HG02852 (cell line): ENCODE measurements around the gene OFD1.
"Not testable (repeated sequence)": the region's sequence is repeated elsewhere in the genome, so short reads cannot be mapped to it uniquely, and the experiment has no call there.

Source experiments
- ATAC-seq: cut with Tn5 transposase; IDR thresholded peaks from one replicate; pipeline ENCODE4 v1.9.1; 2021; ENCODE audit warnings: mild to moderate bottlenecking, moderate library complexity; ENCODE audit not compliant: unreplicated experiment

Gene OFD1

DNA sequence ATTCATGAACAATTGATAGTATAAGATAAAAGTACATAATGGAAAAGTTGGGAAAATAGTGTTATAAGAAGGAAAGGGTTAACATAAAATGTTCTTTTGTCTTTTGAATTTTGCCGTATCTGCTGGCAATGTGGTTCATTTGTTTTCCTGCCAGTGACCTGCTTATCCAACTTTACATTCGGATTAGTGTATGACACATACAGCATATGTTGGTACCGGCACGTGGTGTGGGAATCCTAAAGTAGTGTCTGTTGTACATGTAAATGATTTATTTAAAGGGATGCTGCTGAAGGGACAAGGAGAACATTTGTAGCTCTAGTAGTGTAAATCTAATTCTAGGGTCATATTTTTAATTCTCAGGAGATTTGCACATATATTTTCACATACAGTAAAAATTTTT lies 34.2 kb upstream of the OFD1 start:
- ATAC-seq, result no peak

DNA sequence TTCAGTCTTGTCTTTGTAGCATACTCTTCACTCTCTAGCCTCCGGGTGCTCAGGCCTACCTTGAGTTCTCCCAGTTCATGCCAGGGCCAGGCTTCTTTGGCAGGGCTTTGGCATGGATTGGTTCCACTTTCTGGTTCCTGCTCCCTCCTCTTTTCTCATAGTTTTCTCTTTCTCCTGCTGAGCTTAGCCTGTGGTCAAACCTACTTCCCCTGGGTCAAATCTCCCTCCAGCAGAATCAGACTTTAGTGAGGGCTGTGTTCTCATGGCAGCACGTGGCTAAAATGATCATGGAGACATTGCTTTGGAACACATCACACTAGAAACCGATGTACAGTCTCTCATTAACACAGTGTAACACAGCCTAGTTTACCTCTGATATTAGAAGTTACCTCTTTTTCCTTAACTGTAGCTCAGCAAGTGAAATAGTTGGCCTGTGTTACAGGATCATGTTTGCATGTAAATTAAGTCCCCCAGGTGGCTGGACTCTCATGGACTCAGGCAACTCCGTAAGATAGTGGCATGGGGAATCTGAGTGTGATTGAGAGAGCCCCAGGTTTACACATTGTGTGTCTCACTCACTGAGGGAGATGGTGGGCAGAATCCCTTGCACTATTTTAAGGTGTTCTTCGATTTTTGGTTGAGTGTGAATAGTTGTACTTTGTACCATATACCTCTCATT lies 32.3 kb upstream of the OFD1 start:
- no peak for ATAC-seq

DNA sequence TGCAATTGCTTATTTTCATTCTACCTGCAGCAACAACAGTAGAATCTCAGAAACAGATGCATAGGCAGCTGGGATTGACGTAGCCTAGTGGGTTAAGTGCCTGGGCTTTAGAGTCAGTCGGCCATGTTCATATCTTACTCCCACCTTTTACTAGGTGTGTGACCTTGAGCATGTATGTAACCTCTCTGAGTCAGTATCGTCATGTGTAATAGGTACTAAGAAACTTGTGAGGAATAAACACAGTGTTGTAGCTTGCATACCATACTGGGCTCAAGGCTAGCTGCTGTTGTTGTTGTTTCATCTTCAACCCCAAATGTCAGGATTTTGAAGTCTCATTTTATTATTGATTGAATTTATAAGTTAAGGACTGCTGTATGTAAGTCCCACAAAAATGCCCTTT lies 31.4 kb upstream of the OFD1 start:
- ATAC-seq, result no peak

DNA sequence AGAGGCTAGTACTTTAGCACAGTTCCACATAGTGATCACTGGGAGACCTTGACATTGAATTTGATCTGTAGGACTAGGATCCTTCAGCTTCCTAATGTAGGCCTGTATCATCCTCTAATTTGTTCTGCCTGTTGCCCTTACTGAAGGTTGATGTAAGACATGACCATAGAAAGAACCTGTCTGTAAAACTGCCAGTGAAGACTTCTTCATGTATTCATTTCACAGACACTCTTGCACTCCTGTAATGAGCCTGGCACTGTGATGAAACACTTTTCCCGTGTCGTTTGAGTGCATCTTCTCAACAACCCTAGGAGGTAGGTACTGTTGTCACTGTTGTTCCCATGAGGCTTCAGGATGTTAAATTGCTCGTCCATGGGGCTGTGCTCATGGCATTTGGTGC lies 31.0 kb upstream of the OFD1 start:
- no peak for ATAC-seq

DNA sequence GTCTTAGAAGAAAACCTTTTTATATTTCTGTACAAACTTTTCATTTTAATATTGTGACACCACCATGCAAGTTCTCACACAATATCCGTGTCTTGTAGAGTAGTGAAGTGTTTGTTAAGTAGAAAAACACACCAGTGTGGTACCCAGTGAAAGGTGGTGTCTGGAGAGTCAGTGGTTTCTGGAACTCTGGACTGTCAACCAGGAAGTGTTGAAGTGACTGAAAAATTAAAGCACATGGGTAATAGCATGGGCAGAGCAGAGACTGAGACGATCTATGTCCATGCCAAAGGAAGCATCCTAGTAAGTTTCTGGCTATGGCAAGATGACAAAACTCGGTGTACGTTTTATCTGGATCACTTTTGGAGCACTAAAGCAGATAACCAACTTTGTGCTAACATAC lies 23.4 kb upstream of the OFD1 start:
- ATAC-seq, result no peak

DNA sequence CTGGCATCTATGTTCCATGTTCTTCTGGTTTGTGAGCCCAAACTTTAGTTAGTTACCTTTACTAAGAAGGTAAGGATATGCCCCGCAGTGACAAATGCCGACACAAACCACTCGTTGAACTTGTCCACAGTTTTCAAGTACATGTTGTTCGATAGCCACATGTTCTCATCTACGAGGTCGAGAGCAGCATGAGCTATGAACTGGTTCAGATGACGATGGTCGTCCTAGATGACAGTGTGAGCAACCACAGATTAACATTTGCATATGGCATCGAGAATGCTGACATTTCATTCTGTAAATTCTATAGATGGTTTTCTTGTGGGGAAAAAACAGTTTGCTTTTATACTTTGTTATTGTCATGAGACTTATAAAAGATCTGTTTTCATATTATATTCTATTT lies 18.1 kb upstream of the OFD1 start:
- no peak for ATAC-seq

DNA sequence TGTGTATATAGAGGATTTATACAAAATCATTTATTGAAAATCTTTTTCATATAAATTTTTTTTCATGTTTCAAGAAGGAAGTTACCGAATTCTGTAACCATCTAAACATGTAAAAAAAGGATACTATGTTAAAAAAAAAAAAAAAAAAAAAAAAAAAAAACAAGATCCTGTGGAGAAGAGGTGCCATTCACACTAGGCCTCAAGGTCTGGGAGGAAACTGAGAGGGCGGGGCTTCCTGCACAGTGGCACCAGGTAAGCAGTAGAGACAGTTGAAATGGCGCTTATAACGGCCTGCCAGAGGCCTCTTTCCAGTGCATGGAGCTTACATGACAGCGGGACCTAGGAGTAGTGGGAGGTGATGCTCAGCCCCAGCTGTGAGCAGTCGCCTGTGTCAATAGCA lies 17.6 kb upstream of the OFD1 start:
- ATAC-seq, result no peak

DNA sequence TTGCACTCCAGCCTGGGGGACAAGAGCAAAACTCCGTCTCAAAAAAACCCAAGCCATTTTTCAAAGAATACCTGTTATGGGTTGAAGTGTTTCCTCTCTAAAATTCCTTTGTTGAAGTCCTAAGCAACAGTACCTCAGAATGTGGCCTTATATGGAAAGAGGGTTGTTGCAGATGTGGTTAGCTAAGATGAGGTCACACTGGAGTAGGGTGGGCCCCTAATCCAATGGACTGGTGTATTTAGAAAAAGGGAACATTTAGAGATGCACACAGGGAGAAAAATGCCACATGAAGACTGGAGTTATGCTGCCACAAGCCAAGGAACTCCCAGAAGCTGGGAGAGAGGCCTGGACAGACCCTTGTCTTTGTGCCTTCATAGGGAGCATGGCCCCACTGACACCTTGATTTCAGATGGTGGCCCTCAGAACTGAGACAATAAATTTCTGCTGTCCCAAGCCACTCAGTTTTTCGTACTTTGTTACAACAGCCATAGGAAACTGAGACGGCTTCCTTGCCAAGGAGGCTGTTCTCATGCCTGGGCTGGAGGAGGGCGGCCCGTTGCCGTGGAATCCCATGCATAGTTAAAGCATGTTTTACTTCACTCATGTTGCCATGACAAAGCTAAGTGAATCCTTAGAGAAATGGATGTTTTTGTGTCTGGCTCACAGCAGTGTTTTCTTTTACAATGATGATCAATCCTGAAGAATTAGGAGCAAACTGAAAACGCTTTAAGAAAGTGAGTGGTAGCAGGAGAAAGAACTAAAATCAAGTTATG lies 16.7 kb upstream of the OFD1 start:
- ATAC-seq, result no peak

DNA sequence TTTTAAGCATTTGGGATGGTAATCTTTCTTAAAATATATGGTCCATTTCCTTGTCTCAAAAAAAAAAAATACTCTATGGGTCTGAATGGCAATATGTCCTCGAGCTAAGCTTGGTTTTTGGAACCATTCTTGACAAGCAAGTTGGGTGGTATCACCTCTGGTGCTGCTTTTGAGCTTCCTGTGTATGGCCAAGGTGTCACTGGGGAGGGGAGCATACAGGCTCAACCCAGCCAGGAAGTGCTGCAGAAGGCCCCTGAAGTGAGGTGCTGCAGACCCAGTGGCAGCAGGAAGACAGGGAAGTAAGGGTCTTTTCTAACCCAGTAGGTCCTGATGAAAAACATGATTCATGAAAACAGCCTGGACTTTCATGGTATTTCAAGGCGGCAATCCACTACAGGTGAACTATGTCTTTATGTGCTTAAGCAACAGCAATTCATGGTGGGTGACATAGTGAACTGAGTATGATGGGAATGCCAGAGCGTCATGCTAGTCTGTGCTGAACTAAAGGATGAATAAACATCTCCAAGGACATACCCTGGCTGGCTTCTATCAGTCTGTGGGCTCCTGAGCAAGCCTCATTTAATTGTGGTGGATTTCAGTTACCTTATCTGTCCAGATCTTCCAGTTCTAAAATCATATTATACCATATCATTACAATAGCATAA lies 15.2 kb upstream of the OFD1 start:
- ATAC-seq, result no peak

DNA sequence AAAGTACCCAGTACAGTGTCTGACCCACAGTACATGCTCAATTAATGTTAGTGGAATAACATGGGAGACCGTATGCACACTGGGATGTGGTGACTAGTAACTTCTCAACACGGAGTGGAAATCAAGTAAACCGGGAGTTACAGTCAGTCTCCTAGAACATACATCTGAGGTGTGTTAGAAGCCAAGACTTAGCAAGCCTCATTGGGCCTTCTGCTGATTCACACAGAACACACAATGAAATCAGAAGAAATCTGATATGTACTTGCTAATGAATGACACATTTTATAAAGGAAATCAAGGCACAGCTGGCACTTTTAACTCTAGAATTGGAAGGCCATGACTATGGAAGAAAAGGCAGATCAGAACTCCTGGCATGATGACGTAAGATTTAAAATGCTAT lies 13.2 kb upstream of the OFD1 start:
- ATAC-seq, result no peak

DNA sequence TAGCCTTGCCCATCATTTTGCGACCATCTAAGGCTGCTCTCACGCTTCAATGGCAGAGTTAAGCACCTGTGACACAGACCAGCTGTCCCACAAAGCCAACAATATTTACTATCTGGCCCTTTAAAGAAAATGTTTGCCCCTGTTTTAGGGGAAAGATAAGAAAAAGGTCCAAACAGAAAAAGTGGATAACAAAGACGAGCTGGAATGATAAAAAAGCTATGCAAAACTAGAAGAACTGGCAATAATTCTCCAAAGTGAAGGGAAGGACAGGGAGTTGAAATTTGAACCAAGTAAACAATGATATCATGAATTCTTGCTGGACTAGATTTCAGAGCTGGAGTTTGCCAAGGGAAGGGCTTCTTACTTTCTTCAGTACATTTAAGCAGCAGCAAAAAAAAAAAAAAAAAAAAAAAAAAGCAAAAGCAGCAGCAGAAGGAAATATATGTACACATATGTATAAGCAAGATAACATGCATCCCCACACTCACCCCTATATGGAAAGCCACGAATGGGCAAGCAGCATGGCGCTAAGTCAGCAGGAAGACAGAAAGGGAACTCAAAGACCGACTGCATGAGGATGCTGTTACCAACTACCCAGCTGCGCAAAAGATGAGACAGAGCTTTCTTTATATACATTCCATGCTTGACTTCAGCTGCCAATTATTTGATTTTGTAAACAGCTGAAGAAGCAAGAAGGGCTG lies 12.6 kb upstream of the OFD1 start:
- no peak for ATAC-seq

DNA sequence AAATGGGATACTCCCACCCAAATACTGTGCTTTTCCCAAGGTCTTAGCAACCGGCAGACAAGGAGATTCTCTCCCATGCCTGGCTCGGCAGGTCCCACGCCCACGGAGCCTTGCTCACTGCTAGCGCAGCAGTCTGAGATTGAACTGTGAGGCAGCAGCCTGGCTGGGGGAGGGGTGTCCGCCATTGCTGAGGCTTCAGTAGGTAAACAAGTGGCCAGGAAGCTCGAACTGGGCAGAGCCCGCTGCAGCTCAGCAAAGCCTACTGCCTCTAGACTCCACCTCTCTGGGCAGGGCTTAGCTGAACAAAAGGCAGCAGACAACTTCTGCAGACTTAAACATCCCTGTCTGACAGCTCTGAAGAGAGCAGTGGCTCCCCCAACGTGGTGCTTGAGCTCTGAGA lies 9.7 kb upstream of the OFD1 start:
- ATAC-seq, result not testable (repeated sequence)

DNA sequence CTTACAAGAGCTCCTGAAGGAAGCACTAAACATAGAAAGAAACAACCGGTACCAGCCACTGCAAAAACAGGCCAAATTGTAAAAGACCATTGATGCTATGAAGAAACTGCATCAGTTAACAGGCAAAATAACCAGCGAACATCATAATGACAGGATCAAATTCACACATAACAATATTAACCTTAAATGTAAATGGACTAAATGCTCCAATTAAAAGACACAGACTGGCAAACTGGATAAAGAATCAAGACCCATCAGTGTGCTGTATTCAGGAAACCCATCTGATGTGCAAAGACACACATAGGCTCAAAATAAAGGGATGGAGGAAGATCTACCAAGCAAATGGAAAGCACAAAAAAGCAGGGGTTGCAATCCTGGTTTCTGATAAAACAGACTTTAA lies 8.0 kb upstream of the OFD1 start:
- ATAC-seq, result not testable (repeated sequence)

DNA sequence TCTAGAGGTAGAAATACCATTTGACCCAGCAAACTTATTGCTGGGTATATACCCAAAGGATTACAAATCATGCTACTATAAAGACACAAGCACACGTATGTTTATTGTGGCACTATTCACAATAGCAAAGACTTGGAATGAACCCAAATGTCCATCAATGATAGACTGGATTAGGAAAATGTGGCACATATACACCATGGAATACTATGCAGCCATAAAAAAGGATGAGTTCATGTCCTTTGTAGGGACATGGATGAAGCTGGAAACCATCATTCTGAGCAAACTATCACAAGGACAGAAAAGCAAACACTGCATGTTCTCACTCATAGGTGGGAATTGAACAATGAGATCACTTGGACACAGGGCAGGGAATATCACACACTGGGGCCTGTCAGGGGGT lies 4.0 kb upstream of the OFD1 start:
- not testable (repeated sequence) for ATAC-seq

DNA sequence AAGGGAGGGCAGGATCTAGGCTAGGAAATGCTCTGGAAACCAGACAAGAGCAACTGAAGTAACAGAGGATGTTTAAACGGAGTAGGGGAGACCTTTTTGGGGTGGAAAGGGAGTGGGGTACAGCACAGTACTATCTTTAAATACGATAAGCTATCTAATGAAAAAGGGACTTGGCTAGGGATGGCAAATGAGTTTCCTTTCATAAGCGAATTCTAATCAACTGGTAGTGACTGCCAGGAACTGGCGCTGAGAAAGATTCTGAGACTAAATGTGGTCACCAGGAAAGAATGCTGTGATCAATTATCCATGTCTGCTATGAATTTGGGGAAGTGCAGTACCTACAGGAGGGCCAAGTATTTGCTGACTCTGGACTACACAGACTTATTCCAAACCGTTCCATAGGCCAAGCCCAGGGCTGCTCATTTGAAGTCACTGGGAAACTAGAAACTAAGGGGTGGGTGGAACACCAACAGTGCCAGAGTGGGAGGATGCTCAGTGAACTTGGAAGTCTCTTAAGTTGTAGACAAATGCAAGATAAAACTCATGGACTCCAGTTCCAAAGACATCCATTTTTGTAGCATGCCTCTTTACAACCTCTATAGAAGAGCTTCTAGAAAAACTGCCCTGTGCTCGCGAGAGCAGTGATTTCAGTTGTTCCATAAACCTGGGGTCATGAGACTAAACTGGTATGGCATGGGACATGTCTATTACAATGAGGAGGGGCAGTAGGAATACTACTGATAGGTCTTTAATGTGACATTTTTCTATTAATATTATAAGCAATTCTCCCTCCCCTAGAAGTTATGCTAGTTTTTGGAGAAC lies 2.1 kb upstream of the OFD1 start:
- ATAC-seq, result no peak

DNA sequence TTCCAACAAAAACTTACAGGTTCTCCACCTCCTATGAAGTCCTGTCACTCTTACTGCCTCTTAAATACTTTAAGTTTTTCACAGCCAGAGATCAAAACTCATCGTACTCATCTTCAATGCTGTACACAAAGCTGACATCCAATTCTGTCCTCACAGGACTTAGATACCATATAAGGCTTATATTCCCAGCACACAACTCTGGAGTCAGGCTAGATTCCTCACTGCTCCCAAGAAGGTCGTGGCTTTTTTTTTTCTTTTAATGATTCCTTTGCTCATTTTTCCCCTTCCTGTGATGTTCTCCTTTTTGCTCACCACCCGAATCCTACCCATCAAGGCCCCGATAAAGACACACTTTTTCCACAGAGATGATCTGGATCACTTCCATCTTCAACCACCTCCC lies 1.0 kb upstream of the OFD1 start:
- ATAC-seq, result no peak

DNA sequence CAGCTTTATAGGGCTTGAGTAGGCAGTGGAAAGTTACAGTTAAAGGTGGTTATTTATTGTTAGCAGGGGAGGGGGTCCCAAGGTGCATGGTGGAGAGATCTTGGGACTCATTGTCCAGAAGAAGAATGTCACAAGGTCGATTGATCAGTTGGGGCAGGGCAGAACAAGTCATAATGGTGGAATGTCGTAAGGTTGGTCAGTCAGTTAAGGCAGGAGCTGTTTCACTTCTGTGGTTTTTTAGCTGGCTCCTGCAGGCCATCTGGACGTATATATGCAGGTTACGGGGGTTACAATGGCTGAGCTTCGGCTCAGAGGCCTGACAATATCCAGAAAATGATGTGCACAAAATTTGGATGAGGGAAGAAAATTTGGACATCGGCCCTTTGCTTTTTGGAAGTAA lies 7.1 kb downstream of the OFD1 start:
- no peak for ATAC-seq

DNA sequence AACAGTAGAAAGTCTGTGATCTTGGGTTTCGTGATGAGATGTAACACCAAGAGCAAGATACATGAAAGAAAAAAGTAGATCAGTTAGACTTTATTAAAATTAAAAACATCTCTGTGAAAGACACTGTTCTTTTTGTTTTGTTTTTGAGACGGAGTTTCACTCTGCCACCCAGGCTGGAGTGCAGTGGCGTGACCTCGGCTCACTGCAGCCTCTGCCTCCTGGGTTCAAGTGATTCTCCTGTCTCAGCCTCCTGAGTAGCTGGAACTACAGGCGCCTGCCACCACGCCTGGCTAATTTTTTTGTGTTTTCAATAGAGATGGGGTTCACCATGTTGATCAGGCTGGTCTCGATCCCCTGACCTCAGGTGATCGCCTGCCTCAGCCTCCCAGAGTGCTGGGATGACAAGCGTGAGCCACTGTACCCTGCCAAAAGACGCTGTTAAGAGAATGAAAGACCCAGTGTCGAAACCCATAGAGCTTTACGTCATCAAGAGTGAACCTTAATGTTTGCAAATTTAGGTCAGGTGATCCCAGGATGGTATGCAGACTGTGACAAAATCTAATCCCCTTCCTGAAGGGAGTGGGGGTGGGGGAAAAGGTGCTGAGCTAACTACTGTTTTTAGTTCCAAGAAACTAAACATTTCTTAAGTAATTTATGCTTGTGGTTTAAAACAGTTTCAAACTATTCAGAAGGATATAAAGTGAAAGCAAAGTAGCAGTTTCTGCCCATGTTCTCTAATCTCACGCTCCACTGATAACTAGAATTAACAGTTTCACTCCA lies 8.0 kb downstream of the OFD1 start:
- peak; percentile 88 for ATAC-seq

DNA sequence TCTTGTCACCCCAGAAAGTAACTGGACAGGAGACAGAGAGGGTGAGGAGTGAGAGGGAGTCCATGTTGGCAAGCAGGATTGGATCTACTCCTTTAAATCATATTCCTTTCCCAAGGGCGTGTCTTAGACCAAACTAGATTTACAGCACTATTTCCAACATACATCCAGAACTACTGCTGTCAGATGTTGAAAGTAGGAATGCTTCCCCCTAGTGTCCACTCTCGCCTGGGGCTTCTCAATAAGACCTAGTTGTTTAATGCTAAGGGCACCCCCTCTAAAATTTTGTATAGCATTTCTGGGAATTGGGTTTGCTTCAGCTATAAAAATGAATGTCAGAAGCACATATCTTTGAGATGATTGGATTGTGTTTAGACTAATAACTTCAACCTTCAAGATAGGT lies 13.3 kb downstream of the OFD1 start:
- no peak for ATAC-seq

DNA sequence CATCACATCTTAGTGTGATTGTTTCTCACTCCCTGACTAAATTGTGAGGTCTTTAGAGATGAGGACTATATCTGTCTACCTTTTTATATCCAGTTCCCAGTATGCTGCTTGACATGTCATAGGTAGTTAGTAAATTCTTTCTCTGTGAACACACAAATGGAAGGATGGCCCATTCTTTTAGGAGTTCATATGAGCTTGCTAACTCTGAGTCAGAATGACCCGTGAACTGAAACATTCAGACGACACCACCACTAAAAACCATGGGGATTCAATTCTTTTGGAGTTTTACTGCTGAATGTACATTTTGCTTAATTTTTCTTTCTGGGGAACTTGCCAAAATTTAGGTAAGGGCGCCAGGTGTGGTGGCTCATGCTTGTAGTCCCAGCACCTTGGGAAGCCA lies 13.9 kb downstream of the OFD1 start:
- ATAC-seq, result no peak
